Nephron (organoid): ENCODE results near the gene ZMYM2.
"Not testable (repeated sequence)": the region's sequence is repeated elsewhere in the genome, so short reads cannot be mapped to it uniquely, and the experiment has no call there.

Experiments used
- H3K27ac Mint-ChIP-seq, 3 experiments: 2 replicates each; pipeline ENCODE4 v1.8.0; 2020; ENCODE audit warnings: mixed read lengths in 3 of 3, mild to moderate bottlenecking in 2 of 3, moderate library complexity in 1 of 3
- H3K27me3 Mint-ChIP-seq: 2 replicates; pipeline ENCODE4 v1.8.0; 2021; ENCODE audit warnings: low read depth, mild to moderate bottlenecking, moderate library complexity, mixed read lengths
- H3K36me3 Mint-ChIP-seq: 2 replicates; pipeline ENCODE4 v1.8.0; 2020; ENCODE audit warnings: low read depth, mixed read lengths
- H3K4me1 Mint-ChIP-seq: 2 replicates; pipeline ENCODE4 v1.8.0; 2020; ENCODE audit warnings: mixed read lengths
- H3K4me3 Mint-ChIP-seq, 3 experiments: 2 replicates each; pipeline ENCODE4 v1.8.0; 2020; ENCODE audit warnings: mild to moderate bottlenecking in 3 of 3, mixed read lengths in 3 of 3, moderate library complexity in 2 of 3
- H3K9me3 Mint-ChIP-seq: 2 replicates; pipeline ENCODE4 v1.8.0; 2020; ENCODE audit warnings: mixed read lengths
- CTCF ChIP-seq, 3 experiments: fragments of 200-600 bp; sonication (generic); IDR thresholded peaks; one replicate each; pipeline ENCODE4 v1.5.0; 2021; ENCODE audit warnings: antibody characterized with exemption in 3 of 3; ENCODE audit not compliant: unreplicated experiment in 3 of 3

The ZMYM2 gene

GRCh38 chr13:20028953-20029352 is 70.4 kb downstream of the ZMYM2 start:
- peaks cover 71% of the 10 kb centered on the region for H3K36me3 Mint-ChIP-seq
- H3K27me3 Mint-ChIP-seq = no peaks in the 10 kb centered on the region
- no peaks in the 10 kb centered on the region for H3K9me3 Mint-ChIP-seq
- no peaks in the 10 kb centered on the region for H3K4me1 Mint-ChIP-seq
- no peak for TF ChIP-seq CTCF (IDR thresholded peaks at IDR 0.05; ENCODE audit: unreplicated experiment in 3 of 3)
- no peak overlapping the region for H3K27ac Mint-ChIP-seq
- H3K4me3 Mint-ChIP-seq = no peak overlapping the region

- Mint-ChIP-seq H3K36me3 (peaks cover 79% of the 10 kb centered on the region), H3K27me3 (no peaks in the 10 kb centered on the region), H3K27ac (peak overlapping the region in 1 of 3 experiments; percentile 78), H3K4me1 (no peaks in the 10 kb centered on the region), H3K4me3 (no peak overlapping the region), H3K9me3 (no peaks in the 10 kb centered on the region)
- TF ChIP-seq CTCF (IDR thresholded peaks at IDR 0.05; ENCODE audit: unreplicated experiment in 3 of 3) = no peak
Observed at GRCh38 chr13:20033486-20033885, 75.0 kb downstream of the ZMYM2 start.

- Mint-ChIP-seq H3K4me1 (no peaks in the 10 kb centered on the region), H3K27me3 (no peaks in the 10 kb centered on the region), H3K27ac (no peak overlapping the region), H3K36me3 (peaks cover 88% of the 10 kb centered on the region), H3K4me3 (no peak overlapping the region), H3K9me3 (no peaks in the 10 kb centered on the region)
- no peak for TF ChIP-seq CTCF (IDR thresholded peaks at IDR 0.05; ENCODE audit: unreplicated experiment in 3 of 3)
Observed at GRCh38 chr13:20035130-20035529, 76.6 kb downstream of the ZMYM2 start.

GRCh38 chr13:20037908-20038307 is 79.4 kb downstream of the ZMYM2 start:
- H3K36me3 Mint-ChIP-seq = peaks cover 93% of the 10 kb centered on the region
- H3K4me1 Mint-ChIP-seq = no peaks in the 10 kb centered on the region
- no peaks in the 10 kb centered on the region for H3K27me3 Mint-ChIP-seq
- H3K9me3 Mint-ChIP-seq = no peaks in the 10 kb centered on the region
- TF ChIP-seq CTCF (IDR thresholded peaks at IDR 0.05; ENCODE audit: unreplicated experiment in 3 of 3) = no peak
- H3K4me3 Mint-ChIP-seq = no peak overlapping the region
- H3K27ac Mint-ChIP-seq = no peak overlapping the region

- H3K4me3 Mint-ChIP-seq, H3K27ac Mint-ChIP-seq: not testable (repeated sequence)
Observed at GRCh38 chr13:20042603-20043002, 84.1 kb downstream of the ZMYM2 start.

GRCh38 chr13:20043207-20043925 is 84.8 kb downstream of the ZMYM2 start:
- H3K27ac Mint-ChIP-seq = no peak overlapping the region
- TF ChIP-seq CTCF (IDR thresholded peaks at IDR 0.05; ENCODE audit: unreplicated experiment in 3 of 3) = no peak
- H3K27me3 Mint-ChIP-seq = no peaks in the 10 kb centered on the region
- no peak overlapping the region for H3K4me3 Mint-ChIP-seq
- no peaks in the 10 kb centered on the region for H3K4me1 Mint-ChIP-seq
- no peaks in the 10 kb centered on the region for H3K9me3 Mint-ChIP-seq
- H3K36me3 Mint-ChIP-seq = peaks cover 63% of the 10 kb centered on the region

More at GRCh38 chr13:20042603-20043002, 84.1 kb downstream of the ZMYM2 start:
- peaks cover 70% of the 10 kb centered on the region for H3K36me3 Mint-ChIP-seq
- not testable (repeated sequence) for H3K4me1 Mint-ChIP-seq, H3K9me3 Mint-ChIP-seq, H3K27me3 Mint-ChIP-seq
